ENCODE results near the gene FIBIN.

The FIBIN gene

DNA sequence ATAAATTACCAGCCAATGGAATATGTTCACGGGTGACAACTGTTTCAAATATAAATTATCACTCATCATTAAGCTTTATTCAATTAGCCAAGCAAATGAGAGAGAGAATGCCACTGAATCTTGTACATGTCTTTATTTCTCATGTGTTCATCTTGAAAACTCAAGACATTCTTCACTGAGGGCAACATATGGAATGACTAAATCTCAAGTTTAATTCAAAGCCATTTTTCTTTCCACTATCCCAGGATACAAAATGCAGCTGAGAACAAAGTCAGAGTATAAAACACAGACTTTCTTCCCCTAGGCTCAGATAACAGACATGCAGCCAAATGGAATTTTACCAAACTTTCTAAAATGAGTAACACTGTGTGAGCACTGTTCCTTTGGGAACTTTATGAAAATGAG, 34.7 kb downstream of the FIBIN start:
- DNase-seq (ENCODE audit: low read depth), result no peak
- no peak overlapping the region for H3K4me3 ChIP-seq (ENCODE audit: low read depth, low read length)
- no peak for TF ChIP-seq MYC (IDR thresholded peaks at IDR 0.05; ENCODE audit: low read depth, low read length)
- TF ChIP-seq MAX (IDR thresholded peaks at IDR 0.05; ENCODE audit: low read depth, low read length), result no peak
- no peak for TF ChIP-seq POLR2A (IDR thresholded peaks at IDR 0.05; ENCODE audit: extremely low read depth, insufficient read length)
- no peak for TF ChIP-seq CTCF (IDR thresholded peaks at IDR 0.05; ENCODE audit: low read depth, low read length)

GRCh38 chr11:27029966-27030365, 36.1 kb downstream of the FIBIN start:
- no peak for DNase-seq (ENCODE audit: low read depth)
- TF ChIP-seq CTCF (IDR thresholded peaks at IDR 0.05; ENCODE audit: low read depth, low read length), result no peak
- no peak for TF ChIP-seq MYC (IDR thresholded peaks at IDR 0.05; ENCODE audit: low read depth, low read length)
- no peak for TF ChIP-seq POLR2A (IDR thresholded peaks at IDR 0.05; ENCODE audit: extremely low read depth, insufficient read length)
- TF ChIP-seq MAX (IDR thresholded peaks at IDR 0.05; ENCODE audit: low read depth, low read length), result no peak
- H3K4me3 ChIP-seq (ENCODE audit: low read depth, low read length), result no peak overlapping the region

DNA sequence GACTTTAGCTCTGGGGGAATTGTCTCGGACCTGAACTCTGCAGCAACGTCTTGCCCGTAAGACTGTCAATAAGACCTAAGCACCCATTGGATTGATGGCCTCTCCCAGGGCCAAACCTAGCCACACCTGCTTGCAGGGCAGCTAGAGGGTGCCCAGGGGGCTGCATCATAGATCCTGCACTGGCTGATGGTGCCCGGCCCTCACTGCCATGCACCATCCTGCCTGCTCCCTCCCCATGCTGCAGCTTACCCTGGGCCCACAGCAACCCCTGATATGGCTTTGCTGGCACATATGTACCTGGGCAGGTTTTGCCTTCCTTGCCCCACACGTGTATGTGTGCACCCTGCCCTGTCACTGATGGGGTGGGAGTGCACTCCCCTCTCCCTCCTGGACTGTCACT, 37.8 kb downstream of the FIBIN start:
- no peak overlapping the region for H3K4me3 ChIP-seq (ENCODE audit: low read depth, low read length)
- no peak for DNase-seq (ENCODE audit: low read depth)
- TF ChIP-seq POLR2A (IDR thresholded peaks at IDR 0.05; ENCODE audit: extremely low read depth, insufficient read length), result no peak
- TF ChIP-seq CTCF (IDR thresholded peaks at IDR 0.05; ENCODE audit: low read depth, low read length), result no peak
- no peak for TF ChIP-seq MYC (IDR thresholded peaks at IDR 0.05; ENCODE audit: low read depth, low read length)
- TF ChIP-seq MAX (IDR thresholded peaks at IDR 0.05; ENCODE audit: low read depth, low read length), result no peak

- no peak for DNase-seq (ENCODE audit: low read depth)
- TF ChIP-seq POLR2A (IDR thresholded peaks at IDR 0.05; ENCODE audit: extremely low read depth, insufficient read length) (no peak), MAX (IDR thresholded peaks at IDR 0.05; ENCODE audit: low read depth, low read length) (no peak), MYC (IDR thresholded peaks at IDR 0.05; ENCODE audit: low read depth, low read length) (no peak), CTCF (IDR thresholded peaks at IDR 0.05; ENCODE audit: low read depth, low read length) (no peak)
Measured at GRCh38 chr11:27039873-27040272, 46.0 kb downstream of the FIBIN start.

GRCh38 chr11:27040302-27041115, 46.6 kb downstream of the FIBIN start, which contains the start of gene BBOX1:
Gene BBOX1 (plus strand): TSS chr11:27040815. CDS start chr11:27055431, 14,616 bp downstream.
- TF ChIP-seq MAX (IDR thresholded peaks at IDR 0.05; ENCODE audit: low read depth, low read length), result no peak
- no peak for TF ChIP-seq POLR2A (IDR thresholded peaks at IDR 0.05; ENCODE audit: extremely low read depth, insufficient read length)
- DNase-seq (ENCODE audit: low read depth), result no peak
- no peak within 1 kb of the TSS for H3K4me3 ChIP-seq (ENCODE audit: low read depth, low read length)

More at GRCh38 chr11:27039873-27040272, 46.0 kb downstream of the FIBIN start:
- H3K4me3 ChIP-seq (ENCODE audit: low read depth, low read length), result no peak overlapping the region

- DNase-seq (ENCODE audit: low read depth), result peak; percentile 6
- no peak for TF ChIP-seq MAX (IDR thresholded peaks at IDR 0.05; ENCODE audit: low read depth, low read length)
- no peak for TF ChIP-seq MYC (IDR thresholded peaks at IDR 0.05; ENCODE audit: low read depth, low read length)
- TF ChIP-seq CTCF (IDR thresholded peaks at IDR 0.05; ENCODE audit: low read depth, low read length), result no peak
- TF ChIP-seq POLR2A (IDR thresholded peaks at IDR 0.05; ENCODE audit: extremely low read depth, insufficient read length), result no peak
- H3K4me3 ChIP-seq (ENCODE audit: low read depth, low read length), result no peak overlapping the region
Measured at GRCh38 chr11:27041141-27041899, 47.4 kb downstream of the FIBIN start.
